ENCODE results near the gene NOL6.

- TF ChIP-seq CTCF (conservative IDR thresholded peaks at IDR 0.05) (no peak), ZFX (IDR thresholded peaks at IDR 0.05) (no peak)
Observed at GRCh38 chr9:33455945-33456344, 17.8 kb downstream of the NOL6 start.
